ENCODE results near the gene SCCPDH.

- TF ChIP-seq CTCF (IDR thresholded peaks at IDR 0.05; ENCODE audit: low read depth, low read length, missing input control) (no peak), REST (IDR thresholded peaks at IDR 0.05) (no peak), TAF1 (conservative IDR thresholded peaks at IDR 0.05) (no peak), YY1 (IDR thresholded peaks at IDR 0.05) (no peak)
Observed at GRCh38 chr1:246809473-246809872, 85.3 kb downstream of the SCCPDH start.

Data from liver (tissue), 3 donors.